GM19468 (cell line): Measurements from ENCODE around the gene FUOM.
"Not testable (repeated sequence)": the region's sequence is repeated elsewhere in the genome, so short reads cannot be mapped to it uniquely, and the experiment has no call there.

Source experiments
- ATAC-seq: cut with Tn5 transposase; IDR thresholded peaks from one replicate; pipeline ENCODE4 v1.9.1; 2021; ENCODE audit warnings: mild to moderate bottlenecking, moderate library complexity, moderate number of reproducible peaks; ENCODE audit not compliant: unreplicated experiment; ENCODE audit errors: extremely low read depth

FUOM gene

DNA sequence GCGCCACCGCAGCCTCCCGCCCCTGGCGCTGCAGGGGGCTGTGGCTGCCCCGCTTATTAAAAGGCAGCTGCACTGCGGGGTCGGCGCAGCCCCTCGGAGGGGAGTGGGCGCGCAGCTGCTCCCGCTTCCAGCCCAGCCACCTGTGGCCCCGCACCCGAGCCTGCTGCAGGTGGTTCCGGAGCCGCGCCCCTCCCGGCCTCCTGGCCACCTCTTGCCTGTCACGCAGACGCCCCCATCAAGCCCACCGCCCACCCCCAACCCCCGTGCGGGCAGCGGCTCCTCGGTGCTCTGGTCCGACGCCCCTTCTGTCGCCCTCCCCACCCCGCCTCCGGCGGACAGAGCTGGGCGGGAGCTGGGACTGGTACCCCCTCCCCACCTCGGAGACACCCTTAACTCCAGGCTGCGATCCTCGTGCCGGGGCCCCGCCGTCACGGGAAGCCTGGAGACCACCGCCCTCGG, 21.7 kb downstream of the FUOM start:
- no peak for ATAC-seq

DNA sequence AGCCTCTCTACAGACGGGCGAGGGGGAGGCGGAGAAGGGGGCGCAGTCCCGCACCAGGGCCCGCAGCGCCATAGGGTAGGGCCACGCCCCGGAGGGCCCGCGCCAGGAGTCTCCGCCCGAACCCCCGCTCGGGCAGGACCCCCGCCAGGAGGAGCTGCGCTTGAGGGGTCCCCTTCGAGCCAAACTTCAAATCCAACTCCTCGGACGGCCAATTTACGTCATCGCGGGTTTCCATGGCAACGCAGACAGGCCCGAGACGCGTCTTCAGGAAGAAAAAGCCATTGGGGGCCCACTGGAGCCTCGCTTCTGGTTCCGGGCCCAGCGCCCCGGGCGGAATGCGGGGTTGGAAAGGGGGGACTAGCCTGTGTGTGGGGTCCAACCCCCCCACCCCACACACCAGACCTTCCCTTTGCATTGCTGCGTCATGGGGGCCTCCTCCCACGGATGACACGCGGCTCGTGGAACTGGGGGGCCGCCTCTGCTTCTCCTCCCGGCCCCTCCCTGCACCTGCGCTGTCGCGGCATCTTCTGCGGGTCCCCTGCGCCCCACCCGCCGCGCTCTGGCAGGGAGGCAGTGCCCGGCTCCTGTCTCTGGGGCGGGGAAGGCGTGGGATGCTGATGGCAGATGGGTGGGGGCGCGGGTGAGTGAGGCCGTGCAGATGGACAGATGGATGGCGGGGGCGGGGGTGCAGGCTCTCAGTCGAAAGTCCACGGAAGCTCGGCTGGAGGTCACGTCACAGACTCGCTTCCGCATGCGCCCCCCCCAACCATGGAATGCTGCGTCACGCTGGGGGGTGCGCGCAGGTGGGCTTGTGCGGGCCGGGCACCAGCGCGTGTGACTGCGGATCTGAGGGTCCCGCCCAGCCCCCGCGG, 22.3 kb downstream of the FUOM start:
- no peak for ATAC-seq

DNA sequence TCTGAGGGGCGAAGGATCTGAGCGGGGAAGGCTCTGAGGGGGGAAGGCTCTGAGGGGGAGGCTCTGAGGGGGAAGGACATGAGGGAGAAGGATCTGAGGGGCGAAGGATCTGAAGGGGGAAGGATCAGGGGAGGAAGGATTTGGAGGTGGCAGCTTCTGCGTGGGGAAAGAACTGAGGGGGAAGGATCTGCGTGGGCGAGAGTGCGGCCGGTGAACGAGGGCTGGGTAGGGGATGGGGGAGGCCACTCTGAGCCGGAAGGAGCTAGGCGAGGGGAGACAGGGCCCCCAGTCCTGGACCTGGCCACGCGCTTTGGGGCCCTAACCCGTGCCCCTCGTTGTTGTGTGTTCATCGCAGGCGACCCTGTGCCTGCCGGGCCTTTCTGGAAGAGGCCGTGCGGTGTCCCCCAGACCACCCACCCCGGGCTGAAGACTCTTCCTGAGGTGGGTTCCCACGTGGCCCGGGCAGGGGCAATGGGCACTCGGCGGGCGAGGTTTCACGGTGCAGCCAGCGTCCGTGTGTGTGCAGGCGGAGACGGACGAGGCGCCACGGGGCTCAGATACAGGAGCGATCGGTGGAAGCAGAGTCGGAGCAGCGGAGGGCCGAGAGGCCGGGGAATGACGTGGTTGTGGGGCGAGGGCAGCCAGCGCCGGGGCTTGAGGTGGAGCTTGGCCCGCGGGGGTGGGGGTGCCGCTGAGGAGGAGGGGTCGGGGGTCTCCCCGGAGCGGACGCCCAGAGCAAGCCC, 23.1 kb downstream of the FUOM start:
- no peak for ATAC-seq

DNA sequence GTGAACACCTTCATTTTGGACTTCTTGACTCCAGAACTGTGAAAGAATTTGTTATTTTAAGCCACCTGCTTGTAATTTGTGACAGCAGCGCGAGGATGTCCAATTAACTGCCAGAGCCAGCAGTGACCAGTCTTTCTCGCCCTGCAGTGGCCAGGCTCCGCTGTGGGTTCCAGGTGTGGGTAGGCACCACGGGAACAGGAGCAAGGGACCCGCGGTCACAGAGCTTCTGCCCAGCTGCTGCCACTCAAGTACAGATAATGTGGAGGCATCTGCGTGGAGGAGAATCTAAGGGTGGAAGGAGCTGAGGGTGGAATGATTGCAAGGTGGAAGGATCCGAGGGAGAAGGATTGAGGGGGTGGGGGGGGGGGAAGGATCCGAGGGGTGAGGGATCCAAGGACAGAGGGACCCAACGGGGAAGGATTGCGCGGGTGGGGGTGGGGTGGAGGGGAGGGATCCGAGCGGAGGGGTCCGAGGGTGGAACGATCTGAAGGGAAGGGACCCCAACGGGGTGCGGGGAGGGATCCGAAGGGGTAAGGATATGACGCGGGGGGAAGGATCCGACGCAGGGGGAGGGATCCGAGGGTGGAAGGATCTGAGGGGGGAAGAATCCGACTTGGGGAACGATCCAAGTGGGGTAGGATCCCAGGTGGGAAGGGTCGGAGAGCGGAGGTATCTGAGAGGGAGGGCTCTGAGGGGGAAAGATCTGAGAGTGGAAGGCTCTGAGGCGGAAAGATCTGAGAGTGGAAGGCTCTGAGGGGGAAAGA, 24.7 kb downstream of the FUOM start:
- ATAC-seq: no peak

DNA sequence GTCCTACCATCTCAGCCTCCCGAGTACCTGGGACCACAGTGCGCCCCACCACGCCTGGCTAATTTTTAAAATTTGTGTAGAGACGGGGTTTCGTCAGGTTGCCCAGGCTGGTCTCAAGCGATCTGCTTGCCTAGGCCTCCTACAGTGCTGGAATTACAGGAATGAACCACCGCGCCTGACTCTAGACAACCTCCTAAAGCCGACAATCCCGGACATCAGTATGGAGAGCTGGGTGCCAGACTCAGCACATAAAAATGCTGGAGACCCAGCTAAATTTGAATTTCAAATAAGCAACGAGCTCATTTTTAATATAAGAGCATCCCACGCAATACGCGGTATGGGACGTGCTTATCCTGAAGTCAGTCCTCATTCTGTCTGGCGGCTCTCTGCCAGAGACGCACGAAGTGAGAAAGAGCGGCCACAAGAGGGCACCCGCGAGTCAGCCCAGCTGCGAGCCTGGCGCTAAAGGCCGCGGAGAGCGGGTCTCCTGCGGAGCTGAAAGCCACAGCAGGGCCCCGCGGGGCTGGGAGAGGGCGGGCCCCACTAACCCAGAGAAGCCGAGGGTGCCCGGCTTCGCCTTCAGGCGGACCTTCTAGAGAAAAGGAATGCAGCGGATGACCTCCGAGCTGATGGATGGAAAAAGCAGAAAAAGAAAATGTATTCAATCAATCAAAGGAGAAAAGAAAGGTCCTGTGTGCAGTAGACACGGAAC, 28.2 kb downstream of the FUOM start:
- no peak for ATAC-seq

DNA sequence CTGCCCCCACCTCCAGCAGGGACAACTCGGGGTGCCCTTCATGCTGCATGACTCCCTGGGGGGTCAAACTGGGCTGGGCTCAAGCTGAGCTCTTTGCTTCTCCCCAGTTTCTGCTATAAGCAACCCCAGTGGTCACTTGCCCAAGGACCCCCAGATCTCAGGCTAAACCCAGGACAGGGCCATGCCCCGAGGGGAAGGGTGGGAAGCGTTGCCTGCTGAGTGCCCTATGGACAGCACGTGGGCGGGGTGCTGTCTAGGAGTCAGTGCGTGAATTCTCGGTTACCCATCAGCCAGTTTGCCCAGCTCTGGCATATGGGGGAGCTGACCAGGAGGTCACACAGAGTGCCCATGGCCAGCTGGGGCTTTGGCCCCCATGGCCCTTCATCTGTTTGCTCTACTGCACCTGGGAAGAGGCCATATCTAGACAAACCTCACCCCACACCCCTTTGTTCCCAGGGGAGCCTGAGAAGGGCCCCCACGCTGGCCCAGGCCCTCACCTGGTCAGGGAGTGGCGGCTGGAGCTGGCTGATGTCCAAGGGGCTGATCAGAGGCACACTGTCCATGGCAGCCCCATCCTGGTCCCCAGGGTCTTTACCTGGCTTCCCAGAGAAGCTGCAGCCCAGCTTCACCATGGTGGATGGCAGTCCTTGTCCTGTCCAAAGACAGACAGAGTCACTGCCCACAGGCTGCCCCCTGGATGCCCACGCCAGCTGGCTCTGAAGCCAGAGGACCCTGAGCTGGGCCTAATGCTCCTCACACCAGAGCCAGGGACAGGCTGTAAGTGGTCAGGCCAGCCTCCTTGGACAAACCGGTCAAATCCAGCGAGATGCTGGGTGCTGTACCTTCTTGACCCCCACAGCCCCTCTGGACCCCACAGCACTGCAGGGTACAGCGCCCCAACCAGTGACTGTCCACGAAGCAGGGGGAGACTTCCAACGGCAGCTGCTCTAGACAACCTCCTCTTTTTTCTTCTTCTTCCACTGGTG, 29.2 kb downstream of the FUOM start:
- ATAC-seq: no peak

DNA sequence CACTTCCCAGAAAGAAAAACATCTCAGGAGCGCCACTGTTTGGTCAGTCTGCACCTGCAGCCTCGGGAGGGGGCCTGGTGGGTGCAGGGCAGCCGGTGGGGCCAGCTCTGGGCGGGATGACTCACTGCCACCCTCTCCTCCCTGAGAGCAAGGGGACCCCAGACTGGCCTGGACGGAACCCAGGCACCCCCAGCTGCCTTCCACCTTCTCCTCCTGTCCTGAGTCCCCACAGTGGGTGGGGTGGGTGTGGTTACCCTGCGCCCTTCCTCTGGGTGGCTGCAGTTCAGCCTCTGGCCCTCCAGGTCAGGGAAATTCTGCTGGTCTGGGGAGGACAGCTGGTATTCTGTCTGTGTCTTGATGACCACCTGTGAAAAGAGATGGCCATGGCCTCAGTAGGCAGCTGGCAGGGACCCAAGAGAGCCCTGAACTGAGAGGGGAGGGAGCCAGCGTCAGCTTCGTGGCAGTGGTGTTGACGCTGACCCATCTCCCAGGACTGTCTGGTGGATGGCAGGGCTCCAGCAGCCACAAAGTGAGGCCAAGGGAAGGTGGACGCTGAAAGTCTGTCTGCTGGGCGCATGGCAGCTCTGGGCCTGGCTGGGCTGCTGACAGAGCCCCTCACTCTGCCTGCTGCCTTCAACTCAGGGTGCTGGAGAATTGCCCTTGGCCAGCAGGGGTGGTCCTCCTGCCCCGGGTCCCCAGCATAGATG, 30.0 kb downstream of the FUOM start:
- ATAC-seq: no peak

DNA sequence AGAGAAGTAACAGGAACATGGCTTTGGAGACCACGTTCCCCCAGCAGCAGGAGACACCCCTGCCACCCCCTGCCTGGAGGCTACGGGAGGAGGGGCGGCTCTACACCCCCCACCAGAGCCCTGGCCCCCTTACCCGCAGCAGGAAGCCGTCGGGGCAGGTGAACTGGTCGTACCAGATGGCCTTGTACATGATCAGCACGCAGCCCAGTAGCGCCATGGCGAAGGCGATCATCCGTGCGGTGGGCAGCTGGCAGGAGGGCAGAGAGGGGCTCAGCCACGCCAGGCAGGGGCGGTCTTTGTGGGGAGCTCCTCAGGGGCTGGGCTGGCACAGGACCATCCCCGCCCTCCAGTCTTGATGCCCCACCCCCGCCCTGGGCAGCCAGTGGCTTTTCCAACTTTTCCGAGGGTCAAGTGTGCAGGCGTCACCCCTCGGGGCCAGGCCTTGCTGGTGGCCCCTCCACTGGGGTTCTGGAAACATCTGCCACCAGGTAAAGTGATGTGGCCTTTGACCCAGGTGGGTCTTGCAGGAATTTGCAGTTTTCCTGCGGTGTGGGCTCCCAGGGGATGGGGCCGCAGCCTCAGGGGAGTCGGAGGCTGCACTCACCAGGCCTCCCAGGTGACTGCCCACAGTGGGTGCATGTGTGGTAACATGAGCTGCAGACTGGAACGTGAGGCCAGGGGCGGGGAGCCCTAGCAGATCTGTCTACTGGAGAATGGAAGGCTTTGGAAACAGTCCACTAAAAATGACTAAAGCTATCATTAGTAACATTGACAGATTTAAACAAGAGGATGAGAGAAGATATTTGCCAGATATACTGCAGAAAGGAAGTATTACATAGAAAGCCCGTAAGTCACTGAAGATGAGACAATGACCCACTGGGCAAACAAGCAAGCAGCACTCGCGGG, 30.8 kb downstream of the FUOM start:
- no peak for ATAC-seq

DNA sequence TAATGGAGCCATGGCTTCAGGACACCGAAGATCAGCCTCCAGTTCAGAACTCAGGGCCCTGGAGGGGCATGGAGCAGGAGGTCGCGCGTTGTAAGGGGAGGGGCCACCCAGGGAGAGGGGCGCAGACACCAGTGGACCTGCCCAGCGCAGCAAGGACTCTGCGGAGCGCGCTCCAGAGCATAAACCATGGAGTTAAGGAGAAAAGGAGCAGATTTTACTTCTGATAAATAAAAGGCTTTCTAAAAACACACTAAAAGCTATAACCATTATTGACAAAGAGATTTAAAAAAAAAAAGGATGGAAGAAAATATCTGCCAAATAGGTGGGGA, 31.6 kb downstream of the FUOM start:
- no peak for ATAC-seq

DNA sequence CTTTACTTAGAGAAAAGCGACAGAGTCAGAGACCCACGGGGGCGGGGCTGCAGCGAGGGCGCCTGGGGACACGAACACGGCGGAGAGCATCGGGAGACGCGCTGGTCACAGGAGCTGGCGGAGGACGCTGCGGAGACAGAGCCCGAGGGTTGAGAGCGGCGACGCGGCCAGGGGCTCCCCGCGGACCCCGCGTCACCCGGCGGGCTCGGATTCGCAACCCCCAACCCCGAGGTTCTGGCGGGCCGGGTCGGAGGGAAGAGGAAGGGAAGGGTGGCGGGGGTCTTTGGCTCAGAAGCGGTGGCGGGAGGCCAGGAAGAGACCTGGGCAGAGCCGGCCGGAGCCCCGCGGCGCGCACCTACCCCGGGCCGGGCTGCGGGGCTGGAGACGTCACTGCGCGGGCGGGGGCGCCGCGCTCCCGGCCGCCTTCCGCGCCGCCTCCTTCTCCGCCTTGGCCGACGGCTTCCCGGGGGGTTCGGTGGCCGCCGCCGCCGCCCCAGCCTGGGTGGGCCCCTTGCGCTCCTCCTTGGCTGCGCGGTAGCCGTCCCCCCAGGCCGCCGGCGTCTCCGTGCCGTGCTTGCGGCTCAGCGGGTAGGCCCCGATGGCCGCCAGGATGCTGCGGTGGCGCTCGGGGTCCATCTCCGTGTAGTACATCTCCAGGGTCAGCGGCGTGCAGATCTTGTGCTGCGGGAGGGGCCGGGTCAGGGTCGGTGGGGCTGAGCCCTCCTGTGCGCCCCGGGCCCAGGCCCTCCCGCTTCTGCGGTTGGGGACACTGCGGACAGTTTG, 32.2 kb downstream of the FUOM start:
- no peak for ATAC-seq

DNA sequence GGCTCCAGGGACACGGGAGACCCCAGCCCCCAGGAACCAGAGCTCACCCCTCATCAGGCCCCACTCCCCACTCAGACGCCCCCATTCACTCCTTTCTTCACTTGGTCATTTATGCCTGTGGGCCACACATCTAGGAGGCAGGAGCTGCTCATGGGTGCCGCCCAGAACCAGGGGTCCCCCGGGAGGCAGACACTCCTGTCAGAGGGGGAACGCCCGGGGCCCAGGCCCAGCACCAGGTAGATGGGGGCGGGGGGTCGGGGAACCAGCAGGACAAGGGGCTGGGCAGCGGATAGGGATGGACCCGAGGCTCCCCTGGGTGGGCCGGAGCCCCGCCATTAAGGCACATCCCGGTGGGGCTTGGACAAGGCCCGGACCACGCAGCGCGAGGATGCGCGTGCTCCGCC, 33.0 kb downstream of the FUOM start:
- no peak for ATAC-seq

DNA sequence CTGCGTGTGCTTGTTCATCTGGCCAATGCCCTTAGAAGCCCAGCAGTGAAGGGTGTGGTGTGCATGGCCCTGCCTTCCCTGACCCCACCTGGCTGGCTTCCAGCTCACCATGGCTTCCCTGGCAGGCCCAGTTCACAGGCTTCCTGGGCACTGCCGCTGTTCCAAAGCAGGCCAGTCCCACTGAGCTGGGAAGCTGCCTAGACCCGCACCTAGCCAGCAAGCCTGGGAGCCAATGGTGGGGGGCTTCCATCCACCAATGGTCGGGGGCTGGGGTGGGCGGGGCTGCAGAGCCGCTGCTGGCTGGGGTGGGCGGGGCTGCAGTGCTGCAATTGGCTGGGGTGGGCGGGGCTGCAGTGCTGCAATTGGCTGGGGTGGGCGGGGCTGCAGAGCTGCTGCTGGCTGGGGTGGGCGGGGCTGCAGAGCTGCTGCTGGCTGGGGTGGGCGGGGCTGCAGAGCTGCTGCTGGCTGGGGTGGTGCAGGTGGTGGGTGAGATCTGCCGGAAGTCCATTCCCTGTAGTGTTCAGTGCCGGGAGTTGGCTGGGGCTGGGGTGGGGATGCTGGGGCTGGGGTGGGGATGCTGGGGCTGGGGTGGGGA, 33.5 kb downstream of the FUOM start:
- no peak for ATAC-seq

DNA sequence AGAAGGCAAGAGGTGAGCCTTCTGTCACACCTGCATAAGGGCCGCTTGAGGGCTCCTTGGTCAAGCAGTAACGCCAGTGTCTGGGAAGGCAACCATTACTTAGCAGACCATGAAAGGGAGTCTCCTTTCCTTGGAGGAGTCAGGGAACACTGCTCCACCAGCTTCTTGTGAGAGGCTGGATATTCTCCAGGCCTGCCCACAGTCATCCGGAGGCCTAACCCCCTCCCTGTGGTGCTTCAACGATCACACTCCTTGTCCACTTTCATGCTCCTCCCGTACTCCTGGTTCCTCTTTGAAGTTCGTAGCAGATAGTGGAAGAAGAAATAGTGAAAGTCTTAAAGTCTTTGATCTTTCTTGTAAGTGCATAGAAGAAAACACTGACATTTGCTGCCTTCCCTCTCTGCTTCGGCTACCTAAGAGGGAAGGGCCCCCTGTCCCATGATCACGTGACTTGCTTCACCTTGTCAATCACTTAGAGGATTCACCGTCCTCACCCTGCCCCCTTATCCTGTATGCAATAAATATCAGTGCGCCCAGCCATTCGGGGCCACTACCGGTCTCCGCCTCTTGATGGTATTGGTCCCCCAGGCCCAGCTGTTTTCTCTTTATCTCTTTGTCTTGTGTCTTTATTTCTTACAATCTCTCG, 35.6 kb downstream of the FUOM start:
- not testable (repeated sequence) for ATAC-seq

DNA sequence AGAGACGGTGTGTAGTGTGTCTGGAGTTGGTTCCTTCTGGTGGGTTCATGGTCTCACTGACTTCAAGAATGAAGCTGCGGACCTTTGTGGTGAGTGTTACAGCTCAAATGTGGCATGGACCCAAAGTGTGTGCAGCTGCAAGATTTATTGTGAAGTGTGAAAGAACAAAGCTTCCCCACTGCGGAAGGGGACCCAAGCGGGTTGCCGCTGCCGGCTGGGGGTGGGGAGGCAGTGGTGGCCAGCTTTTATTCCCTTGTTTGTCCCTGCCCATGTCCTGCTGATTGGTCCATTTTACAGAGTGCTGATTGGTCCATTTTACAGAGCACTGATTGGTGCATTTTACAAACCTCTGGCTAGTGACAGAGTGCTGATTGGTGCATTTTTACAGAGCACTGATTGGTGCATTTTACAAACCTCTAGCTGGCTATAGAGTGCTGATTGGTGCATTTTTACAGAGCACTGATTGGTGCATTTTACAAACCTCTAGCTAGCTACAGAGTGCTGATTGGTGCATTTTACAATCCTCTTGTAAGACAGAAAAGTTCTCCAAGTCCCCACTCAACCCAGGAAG, 36.9 kb downstream of the FUOM start:
- not testable (repeated sequence) for ATAC-seq

DNA sequence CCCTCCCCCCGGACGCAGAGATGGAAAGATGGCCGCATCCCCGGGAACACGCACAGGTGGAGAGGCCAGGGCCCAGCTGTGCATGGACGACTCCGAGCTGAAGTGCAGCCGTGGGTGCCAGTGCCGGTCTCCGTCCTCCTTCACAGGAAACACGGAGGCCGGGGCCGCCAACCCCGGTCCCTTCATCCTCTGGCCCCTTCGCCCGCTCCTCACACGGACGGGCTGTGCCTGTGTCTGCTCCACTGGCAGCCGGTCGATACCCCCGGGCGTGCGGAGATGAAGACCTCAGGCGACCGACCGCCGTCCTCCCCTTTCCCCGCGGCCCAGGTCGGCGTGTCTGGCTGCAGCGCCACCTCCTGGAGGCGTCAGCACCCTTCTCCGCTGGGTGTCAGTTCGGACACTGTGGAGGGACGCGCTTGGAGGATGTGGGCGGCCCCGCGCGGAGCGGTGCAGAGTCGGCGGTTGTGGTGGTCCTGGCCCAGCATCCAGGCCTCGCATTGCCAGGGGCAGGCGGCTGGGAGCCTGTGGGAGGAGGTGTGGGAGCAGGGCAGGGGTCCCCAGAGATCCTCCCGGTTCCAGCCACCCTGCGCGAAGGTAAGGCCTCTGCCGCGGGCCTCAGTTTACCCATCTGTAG, 39.2 kb downstream of the FUOM start:
- ATAC-seq: no peak
